Measurements from ENCODE around the gene PLCB1. TPM values are rescaled to one million over a fixed set of nuclear protein-coding genes. Genes with fewer than 3 reads are reported as not detected.

PLCB1 gene
- total RNA-seq, 1 donor, result 13.4 TPM

DNA sequence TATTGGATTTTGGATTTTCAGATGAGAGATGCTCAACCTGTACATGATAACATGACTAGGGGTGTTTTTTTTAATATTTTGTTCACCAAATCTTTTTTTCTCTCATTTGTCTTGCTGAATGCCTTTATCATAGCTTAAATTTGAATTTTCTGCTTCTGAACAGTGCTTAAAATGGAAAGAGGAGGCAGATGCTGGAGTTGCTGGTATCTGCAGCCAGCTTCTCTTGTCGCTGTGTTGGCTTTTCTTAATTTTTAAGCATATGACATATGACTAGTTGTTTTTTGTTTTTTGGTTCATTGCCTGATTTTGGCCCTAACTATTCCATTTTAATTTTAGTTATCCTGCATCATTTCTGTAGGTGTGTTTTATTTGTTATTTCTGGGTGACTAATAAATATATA, 196.1 kb downstream of the PLCB1 start:
- Histone ChIP-seq H2AFZ (ENCODE audit: low read length) (no peak overlapping the region), H3K79me2 (ENCODE audit: insufficient read depth, low read length) (no peaks in the 10 kb centered on the region), H4K20me1 (ENCODE audit: insufficient read depth, low read length) (no peaks in the 10 kb centered on the region), H3K27ac (ENCODE audit: low read depth, low read length) (no peak overlapping the region), H3K4me3 (ENCODE audit: insufficient read depth, low read length) (no peak overlapping the region), H3K9me3 (ENCODE audit: low read depth, low read length) (no peaks in the 10 kb centered on the region), H3K36me3 (ENCODE audit: insufficient read depth, low read length) (no peaks in the 10 kb centered on the region), H3K27me3 (ENCODE audit: insufficient read depth, low read length) (no peaks in the 10 kb centered on the region), H3K4me1 (ENCODE audit: insufficient read depth, low read length) (no peaks in the 10 kb centered on the region), H3K4me2 (ENCODE audit: insufficient read depth, low read length) (no peak overlapping the region)
- TF ChIP-seq, protein P1, sequence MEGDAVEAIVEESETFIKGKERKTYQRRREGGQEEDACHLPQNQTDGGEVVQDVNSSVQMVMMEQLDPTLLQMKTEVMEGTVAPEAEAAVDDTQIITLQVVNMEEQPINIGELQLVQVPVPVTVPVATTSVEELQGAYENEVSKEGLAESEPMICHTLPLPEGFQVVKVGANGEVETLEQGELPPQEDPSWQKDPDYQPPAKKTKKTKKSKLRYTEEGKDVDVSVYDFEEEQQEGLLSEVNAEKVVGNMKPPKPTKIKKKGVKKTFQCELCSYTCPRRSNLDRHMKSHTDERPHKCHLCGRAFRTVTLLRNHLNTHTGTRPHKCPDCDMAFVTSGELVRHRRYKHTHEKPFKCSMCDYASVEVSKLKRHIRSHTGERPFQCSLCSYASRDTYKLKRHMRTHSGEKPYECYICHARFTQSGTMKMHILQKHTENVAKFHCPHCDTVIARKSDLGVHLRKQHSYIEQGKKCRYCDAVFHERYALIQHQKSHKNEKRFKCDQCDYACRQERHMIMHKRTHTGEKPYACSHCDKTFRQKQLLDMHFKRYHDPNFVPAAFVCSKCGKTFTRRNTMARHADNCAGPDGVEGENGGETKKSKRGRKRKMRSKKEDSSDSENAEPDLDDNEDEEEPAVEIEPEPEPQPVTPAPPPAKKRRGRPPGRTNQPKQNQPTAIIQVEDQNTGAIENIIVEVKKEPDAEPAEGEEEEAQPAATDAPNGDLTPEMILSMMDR (IDR thresholded peaks at IDR 0.05; ENCODE audit: extremely low read depth, low read depth, low read length), result no peak
- DNase-seq (ENCODE audit: insufficient read length, low spot score, missing footprints), result no peak

DNA sequence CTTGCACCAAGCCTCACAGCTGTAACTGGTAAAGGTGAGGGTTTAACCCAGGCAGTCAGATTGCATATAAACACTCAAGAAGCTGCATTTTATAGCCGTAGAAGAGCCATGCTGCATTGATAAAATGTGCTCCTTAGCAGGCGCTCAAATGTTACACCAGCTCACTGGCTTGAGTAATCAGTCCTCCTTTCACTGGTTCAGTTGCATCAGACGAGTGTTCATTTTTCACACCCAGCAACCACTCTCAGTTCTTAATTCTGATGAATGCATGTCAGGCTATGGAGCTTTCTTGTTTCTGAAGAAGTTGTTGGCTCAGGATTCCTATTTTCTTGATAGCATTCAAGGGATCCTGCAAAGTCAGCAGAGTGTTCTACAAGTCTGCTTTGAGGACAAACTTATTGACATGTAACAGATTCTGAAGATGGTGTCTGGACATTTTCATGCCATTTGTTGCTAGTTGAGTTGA, 198.3 kb downstream of the PLCB1 start:
- Histone ChIP-seq H4K20me1 (ENCODE audit: insufficient read depth, low read length) (no peaks in the 10 kb centered on the region), H3K27ac (ENCODE audit: low read depth, low read length) (no peak overlapping the region), H3K9me3 (ENCODE audit: low read depth, low read length) (no peaks in the 10 kb centered on the region), H3K4me1 (ENCODE audit: insufficient read depth, low read length) (no peaks in the 10 kb centered on the region), H3K27me3 (ENCODE audit: insufficient read depth, low read length) (no peaks in the 10 kb centered on the region), H3K79me2 (ENCODE audit: insufficient read depth, low read length) (no peaks in the 10 kb centered on the region), H3K4me2 (ENCODE audit: insufficient read depth, low read length) (no peak overlapping the region), H3K4me3 (ENCODE audit: insufficient read depth, low read length) (no peak overlapping the region), H3K36me3 (ENCODE audit: insufficient read depth, low read length) (no peaks in the 10 kb centered on the region), H2AFZ (ENCODE audit: low read length) (no peak overlapping the region)
- no peak for DNase-seq (ENCODE audit: insufficient read length, low spot score, missing footprints)
- TF ChIP-seq, protein P1 (IDR thresholded peaks at IDR 0.05; ENCODE audit: extremely low read depth, low read depth, low read length), result no peak

DNA sequence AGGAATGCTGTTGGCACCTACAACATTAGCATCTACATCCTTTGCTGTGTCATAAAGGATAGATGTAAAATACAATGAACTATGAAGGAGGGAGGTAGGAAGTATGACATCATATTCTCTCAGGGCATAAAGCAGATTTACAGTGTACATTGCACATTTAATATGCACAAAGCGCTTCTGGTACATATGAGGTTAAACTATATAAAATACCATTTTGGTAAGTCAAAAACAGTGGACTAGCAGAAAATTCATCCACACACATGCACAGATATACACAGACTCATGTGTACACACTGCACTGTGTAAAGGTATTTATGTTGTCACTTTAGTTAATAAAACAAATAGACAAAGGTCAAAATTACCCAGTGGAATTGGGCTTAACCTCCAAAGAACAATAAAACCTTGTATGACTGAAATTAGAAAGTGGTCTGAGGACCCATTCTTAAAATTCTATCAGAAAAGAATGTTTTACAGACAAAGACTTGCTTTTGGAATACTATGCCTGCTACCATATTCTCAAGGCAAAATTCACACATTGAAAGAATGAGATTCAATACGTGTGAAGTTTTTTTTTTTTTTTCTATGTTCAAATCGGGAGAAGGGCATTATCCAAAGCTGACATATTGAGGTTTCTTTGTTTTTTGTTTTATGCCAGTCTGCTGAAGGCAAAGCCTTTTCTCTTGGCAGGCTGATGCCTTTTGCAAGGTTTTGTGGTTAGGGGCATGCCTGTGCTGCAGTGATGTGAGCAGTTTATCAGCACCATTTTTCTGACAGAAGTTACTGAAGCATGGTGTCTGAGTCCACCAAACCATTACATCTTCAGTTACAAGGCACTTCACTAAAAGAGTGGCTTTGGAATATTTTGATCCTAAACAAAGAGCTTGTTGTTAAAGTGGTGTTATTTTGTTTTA, 199.0 kb downstream of the PLCB1 start:
- no peak overlapping the region for H3K4me3 ChIP-seq (ENCODE audit: insufficient read depth, low read length)
- TF ChIP-seq, protein P1 (IDR thresholded peaks at IDR 0.05; ENCODE audit: extremely low read depth, low read depth, low read length), result no peak
- no peaks in the 10 kb centered on the region for H3K27me3 ChIP-seq (ENCODE audit: insufficient read depth, low read length)
- no peak overlapping the region for H3K4me2 ChIP-seq (ENCODE audit: insufficient read depth, low read length)
- no peaks in the 10 kb centered on the region for H3K9me3 ChIP-seq (ENCODE audit: low read depth, low read length)
- H3K4me1 ChIP-seq (ENCODE audit: insufficient read depth, low read length), result no peaks in the 10 kb centered on the region
- H3K36me3 ChIP-seq (ENCODE audit: insufficient read depth, low read length), result no peaks in the 10 kb centered on the region
- no peak overlapping the region for H3K27ac ChIP-seq (ENCODE audit: low read depth, low read length)
- H4K20me1 ChIP-seq (ENCODE audit: insufficient read depth, low read length), result no peaks in the 10 kb centered on the region
- H3K79me2 ChIP-seq (ENCODE audit: insufficient read depth, low read length), result no peaks in the 10 kb centered on the region
- no peak overlapping the region for H2AFZ ChIP-seq (ENCODE audit: low read length)
- no peak for DNase-seq (ENCODE audit: insufficient read length, low spot score, missing footprints)

DNA sequence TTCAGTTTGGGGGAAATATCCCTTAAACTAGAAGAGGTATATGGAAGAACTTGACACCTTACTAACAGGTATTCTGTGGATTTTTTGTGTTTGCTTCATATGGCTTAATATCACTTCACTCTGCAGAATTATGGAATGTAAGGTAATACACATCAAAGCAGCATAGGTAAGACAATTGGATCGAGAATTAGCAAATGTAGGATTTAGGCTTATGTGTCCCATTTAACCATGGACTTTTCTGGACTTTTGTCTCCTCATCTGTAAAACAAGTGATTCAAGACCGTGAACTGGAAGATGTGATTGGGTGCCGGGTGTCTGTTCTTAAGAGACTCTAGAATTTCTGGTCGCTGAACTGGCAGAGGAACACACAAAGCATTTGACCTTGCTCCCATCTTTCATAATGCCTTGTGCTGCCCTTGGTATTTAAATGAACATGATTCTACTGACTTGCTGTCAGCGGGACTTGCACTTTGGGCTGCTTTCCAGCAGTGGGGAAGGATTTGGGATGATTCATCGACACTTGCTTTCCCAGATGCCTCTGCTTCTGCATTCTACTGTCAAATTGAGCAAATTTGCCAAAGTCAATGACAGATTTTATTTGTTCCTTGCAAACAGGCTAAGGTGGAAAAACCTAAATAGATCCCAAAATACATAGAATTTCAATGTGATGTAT, 199.8 kb downstream of the PLCB1 start:
- Histone ChIP-seq H3K4me1 (ENCODE audit: insufficient read depth, low read length) (no peaks in the 10 kb centered on the region), H3K79me2 (ENCODE audit: insufficient read depth, low read length) (no peaks in the 10 kb centered on the region), H2AFZ (ENCODE audit: low read length) (no peak overlapping the region), H3K36me3 (ENCODE audit: insufficient read depth, low read length) (no peaks in the 10 kb centered on the region), H3K4me3 (ENCODE audit: insufficient read depth, low read length) (no peak overlapping the region), H3K4me2 (ENCODE audit: insufficient read depth, low read length) (peak overlapping the region; percentile 35), H3K27ac (ENCODE audit: low read depth, low read length) (no peak overlapping the region), H3K27me3 (ENCODE audit: insufficient read depth, low read length) (no peaks in the 10 kb centered on the region), H3K9me3 (ENCODE audit: low read depth, low read length) (no peaks in the 10 kb centered on the region), H4K20me1 (ENCODE audit: insufficient read depth, low read length) (no peaks in the 10 kb centered on the region)
- peak; percentile 71 for DNase-seq (ENCODE audit: insufficient read length, low spot score, missing footprints)
- TF ChIP-seq, protein P1 (IDR thresholded peaks at IDR 0.05; ENCODE audit: extremely low read depth, low read depth, low read length), result no peak
